SKM-1 (cell line): ENCODE data around the gene STEAP2.

Source experiments
- DNase-seq: peaks from one replicate; lab custom pipeline; 2025; ENCODE audit not compliant: unreplicated experiment; lab: John Stamatoyannopoulos, UW

Gene STEAP2

DNA sequence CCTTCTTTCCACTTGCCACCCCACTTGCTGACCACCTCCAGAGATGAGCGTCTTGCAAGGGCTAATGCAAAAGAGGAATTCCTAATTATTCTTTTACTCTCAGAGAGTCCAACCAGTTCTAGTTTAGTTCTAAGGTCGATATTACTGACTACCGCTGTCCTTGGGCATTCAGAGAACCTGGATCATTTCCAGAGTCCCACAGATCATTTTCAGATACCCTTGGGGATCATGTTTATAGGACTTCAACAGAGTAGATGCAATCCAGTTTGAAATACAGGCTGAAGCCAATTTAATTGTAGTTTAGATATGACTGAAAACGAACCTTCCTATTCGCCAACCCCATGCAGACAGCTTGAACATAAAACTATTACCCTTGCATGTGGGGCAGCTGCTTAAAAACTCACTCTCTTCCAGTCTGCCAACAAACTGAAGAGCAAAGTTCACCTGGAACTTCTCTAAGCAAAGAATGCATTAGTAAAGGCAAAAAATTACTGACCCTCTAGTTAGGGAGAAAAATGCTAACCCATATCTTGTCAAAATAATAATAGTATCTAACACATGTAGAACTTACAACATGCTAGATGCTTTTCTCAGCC, 55.8 kb downstream of the STEAP2 start:
- no peak for DNase-seq

- no peak for DNase-seq
Observed at GRCh38 chr7:90269163-90269562, 57.6 kb downstream of the STEAP2 start.

DNA sequence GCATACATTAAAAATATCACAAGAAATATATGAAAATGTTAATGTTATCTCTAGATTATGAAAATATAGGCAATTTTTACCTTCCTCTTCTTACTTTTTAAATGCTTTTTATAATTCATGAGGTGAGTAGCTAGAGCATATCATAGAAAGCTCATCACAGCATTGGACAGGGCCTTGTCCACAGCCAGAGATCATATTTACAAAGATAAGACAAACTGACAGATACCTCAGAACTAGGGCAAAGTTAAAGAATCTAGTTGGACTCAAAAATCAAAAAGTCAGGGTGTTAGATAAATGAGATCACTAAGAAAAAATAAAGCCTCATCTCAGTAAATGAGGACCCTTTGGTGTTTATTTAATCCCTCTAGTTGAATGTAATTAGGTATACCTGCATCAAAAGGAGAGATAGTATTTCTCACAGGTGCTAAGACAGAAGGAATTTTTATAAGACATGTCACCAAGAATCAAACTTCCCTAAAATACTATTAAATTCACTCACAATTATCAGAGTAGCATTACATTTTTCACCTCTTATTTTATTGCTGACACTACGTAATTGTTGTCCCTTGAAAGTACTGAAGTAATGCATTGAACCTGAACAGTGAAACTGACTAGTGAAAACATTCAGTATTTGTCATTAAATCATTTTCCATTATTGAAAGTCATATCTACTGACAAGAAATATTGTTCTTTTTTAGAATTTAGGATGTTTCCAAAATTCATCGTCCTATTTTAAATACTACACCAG, 59.1 kb downstream of the STEAP2 start:
- no peak for DNase-seq

DNA sequence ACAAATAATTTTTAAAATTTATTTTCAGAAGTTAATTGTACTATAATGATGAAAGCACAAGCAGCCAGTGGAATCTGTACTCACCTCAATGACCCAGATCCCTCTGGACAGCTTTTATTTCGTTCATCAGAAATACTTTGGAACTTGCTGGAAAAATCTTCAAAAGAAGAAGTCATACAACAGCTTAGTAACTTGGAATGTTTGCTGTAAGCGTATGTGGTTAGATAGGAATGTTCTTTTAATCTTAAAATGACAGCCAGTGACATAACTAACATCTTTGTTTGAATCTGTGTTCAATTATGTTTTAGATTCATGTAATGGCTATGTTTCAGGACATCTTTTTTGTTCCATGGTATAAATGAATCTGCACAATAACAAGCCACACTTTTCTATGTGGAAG, 60.2 kb downstream of the STEAP2 start:
- DNase-seq = no peak

DNA sequence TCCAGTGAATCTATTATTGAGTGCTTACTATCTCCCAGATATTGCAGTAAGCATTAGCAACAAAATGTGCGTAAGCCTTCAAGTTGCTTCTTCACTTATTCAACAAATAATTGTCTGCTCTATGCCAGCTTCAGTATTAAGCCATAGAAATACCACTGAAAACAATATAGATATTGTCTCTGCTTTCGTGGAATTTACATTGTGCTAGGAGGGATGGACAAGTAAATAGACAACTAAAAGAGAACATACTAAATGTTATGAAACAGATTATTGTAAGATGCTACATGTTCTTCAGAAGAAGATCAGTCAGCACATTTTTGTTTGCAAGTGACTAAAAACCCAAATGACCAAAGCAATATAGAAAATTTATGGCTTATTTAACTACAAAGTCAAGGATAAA, 60.7 kb downstream of the STEAP2 start:
- DNase-seq = no peak

GRCh38 chr7:90274161-90274560, 62.6 kb downstream of the STEAP2 start:
- no peak for DNase-seq

DNA sequence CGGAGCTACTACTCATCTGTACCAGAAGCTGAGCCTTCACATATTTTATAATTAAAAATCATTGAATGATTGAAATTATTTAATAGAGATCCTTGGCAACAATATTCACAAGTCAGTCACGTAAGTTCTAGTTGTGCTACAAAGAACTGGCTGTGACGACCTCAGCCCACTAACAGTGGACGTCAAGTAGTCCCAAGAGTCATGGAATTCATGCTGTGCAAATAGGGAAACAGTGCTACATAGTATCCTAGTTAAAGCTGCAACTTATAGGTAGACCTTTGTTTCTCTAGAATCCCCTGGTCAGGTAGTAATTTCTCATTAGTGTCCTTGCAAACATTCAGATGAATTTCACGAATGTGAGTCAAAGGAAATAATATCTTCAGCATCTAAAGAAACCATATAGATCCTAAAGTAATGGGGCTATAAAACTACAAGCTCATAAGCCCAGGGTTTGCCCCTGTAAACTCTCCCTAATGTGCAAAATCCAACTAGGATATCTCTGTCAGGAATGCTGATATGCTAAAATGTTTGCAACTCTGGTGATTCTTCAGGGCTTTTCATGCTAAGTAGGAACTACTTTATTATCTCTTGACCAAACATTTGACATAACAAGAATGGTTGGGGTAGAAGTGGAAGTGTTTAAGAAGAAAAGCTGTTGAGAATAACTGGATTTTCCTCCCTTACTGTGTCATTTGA, 64.6 kb downstream of the STEAP2 start:
- DNase-seq = no peak
